OCI-LY7 (cell line): ENCODE measurements around the gene PET100.

Source experiments
- CTCF ChIP-seq: fragments of 200-600 bp; sonication (generic); conservative IDR thresholded peaks from 2 replicates; pipeline ENCODE4 v1.5.1; 2014; ENCODE audit warnings: mild to moderate bottlenecking, antibody characterized with exemption, low read length, moderate library complexity, mixed read lengths
- EZH2phosphoT487 ChIP-seq: fragments of 200-600 bp; sonication (generic); IDR thresholded peaks from 2 replicates; pipeline ENCODE4 v1.6.1; 2018; ENCODE audit warnings: low read depth, borderline replicate concordance, mild to moderate bottlenecking, mixed run types, antibody characterized with exemption, low read length, moderate library complexity, mixed read lengths

DNA sequence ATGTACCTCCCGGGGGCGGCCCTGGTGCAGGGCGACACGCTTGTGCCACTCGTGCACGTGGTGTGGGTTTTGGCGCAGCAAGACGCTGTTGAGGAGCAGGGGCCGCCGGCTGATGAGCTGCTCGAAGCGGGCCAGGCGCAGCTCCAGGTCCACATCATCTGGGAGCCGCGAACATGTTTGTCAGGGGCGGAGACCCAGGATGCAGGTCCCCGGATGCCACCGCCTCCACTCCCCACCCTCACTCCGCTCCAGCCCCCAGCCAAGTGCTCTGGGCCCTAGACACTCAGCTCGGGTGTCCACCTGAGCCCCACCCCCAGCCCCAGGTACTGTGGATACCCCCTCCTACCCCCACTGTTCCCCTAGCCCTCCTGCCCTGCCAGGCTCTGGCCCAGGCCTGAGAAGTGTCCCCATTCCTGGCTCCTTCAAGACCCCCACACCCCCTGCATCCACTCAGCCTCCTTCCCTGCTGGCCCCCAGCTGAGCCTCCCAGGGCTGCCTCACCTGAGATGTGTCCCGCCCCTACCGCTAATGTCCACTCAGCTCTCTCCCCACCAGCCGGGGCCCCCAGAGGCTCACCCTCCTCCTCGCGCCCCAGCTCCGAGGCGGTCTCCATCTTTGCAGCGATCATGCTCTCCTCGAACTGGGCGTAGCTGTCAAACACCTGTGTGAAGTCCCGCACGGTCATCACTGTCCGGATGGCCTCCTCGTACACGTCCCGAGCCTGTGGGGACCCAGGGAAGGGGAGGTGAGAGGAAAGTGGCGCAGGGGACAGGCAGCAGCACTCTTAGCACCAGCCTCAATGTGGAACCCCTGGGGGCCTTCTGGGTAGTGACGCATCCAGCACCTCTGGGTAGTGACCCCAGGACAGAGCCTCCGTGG lies 5.6 kb upstream of the PET100 start:
- TF ChIP-seq CTCF (no peak), EZH2phosphoT487 (no peak)
